GM19438 (cell line): ENCODE measurements around the gene CYB561D1.
A peak's percentile ranks its signal among the peaks of the same experiment; 100 is the strongest.

Source experiments
- ATAC-seq: cut with Tn5 transposase; IDR thresholded peaks from one replicate; pipeline ENCODE4 v1.9.1; 2021; ENCODE audit warnings: low read depth; ENCODE audit not compliant: unreplicated experiment

CYB561D1 gene

GRCh38 chr1:109499081-109499480 is 5.2 kb downstream of the CYB561D1 start:
- no peak for ATAC-seq

GRCh38 chr1:109499661-109500536 is 6.0 kb downstream of the CYB561D1 start:
- ATAC-seq, result no peak

- no peak for ATAC-seq
Measured at GRCh38 chr1:109500941-109501381, 7.1 kb downstream of the CYB561D1 start.

- no peak for ATAC-seq
Measured at GRCh38 chr1:109501644-109502363, 7.9 kb downstream of the CYB561D1 start.

- no peak for ATAC-seq
Measured at GRCh38 chr1:109502364-109502851, 8.5 kb downstream of the CYB561D1 start.

- ATAC-seq, result no peak
Measured at GRCh38 chr1:109503935-109504334, 10.0 kb downstream of the CYB561D1 start.

- ATAC-seq, result no peak
Measured at GRCh38 chr1:109504974-109505373, 11.1 kb downstream of the CYB561D1 start.

- no peak for ATAC-seq
Measured at GRCh38 chr1:109508001-109508872, 14.3 kb downstream of the CYB561D1 start.

- no peak for ATAC-seq
Measured at GRCh38 chr1:109508873-109509175, 14.9 kb downstream of the CYB561D1 start.

GRCh38 chr1:109509176-109510134 is 15.6 kb downstream of the CYB561D1 start, which contains the start of gene AMIGO1:
AMIGO1 (minus strand) TSS chr1:109509727; CDS start chr1:109508912, 815 bp downstream.
- ATAC-seq, result peak; percentile 62

GRCh38 chr1:109513110-109513710 is 19.3 kb downstream of the CYB561D1 start:
- ATAC-seq, result no peak

GRCh38 chr1:109514846-109515245 is 21.0 kb downstream of the CYB561D1 start:
- ATAC-seq, result no peak

- no peak for ATAC-seq
Measured at GRCh38 chr1:109516872-109517271, 23.0 kb downstream of the CYB561D1 start.

- ATAC-seq, result no peak
Measured at GRCh38 chr1:109517337-109517736, 23.4 kb downstream of the CYB561D1 start.

GRCh38 chr1:109521002-109521951 is 27.4 kb downstream of the CYB561D1 start:
- no peak for ATAC-seq

GRCh38 chr1:109522026-109522425 is 28.1 kb downstream of the CYB561D1 start:
- no peak for ATAC-seq

- no peak for ATAC-seq
Measured at GRCh38 chr1:109523706-109524105, 29.8 kb downstream of the CYB561D1 start.
